ENCODE results near the gene TRAF3IP1. TPM values are rescaled to one million over a fixed set of nuclear protein-coding genes. Genes with fewer than 3 reads are reported as not detected.
A peak's percentile ranks its signal among the peaks of the same experiment; 100 is the strongest.

TRAF3IP1 gene
- total RNA-seq, 1 experiment from 2014 or later, result 18.6 TPM

- CTCF ChIA-PET, result no interaction called here
- Mint-ChIP-seq H3K4me3 (ENCODE audit: low read depth, unreplicated experiment) (no peak overlapping the region), H3K9me3 (ENCODE audit: low read depth, unreplicated experiment) (peaks cover 2% of the 10 kb centered on the region), H3K4me1 (ENCODE audit: low read depth, unreplicated experiment) (peaks cover 22% of the 10 kb centered on the region), H3K27ac (ENCODE audit: unreplicated experiment) (no peak overlapping the region), H3K27me3 (ENCODE audit: unreplicated experiment) (no peaks in the 10 kb centered on the region), H3K36me3 (ENCODE audit: insufficient read depth, unreplicated experiment) (peaks cover 10% of the 10 kb centered on the region)
- DNase-seq, result no peak
- no peak for TF ChIP-seq CTCF (IDR thresholded peaks at IDR 0.05; ENCODE audit: unreplicated experiment)
- intact Hi-C loops (cut with micrococcal nuclease; ENCODE audit: unreplicated experiment), result no loop called here
- no TSS peak for BruUV-seq (replicated peaks)
Observed at GRCh38 chr2:238415893-238416292, 95.6 kb downstream of the TRAF3IP1 start.

DNA sequence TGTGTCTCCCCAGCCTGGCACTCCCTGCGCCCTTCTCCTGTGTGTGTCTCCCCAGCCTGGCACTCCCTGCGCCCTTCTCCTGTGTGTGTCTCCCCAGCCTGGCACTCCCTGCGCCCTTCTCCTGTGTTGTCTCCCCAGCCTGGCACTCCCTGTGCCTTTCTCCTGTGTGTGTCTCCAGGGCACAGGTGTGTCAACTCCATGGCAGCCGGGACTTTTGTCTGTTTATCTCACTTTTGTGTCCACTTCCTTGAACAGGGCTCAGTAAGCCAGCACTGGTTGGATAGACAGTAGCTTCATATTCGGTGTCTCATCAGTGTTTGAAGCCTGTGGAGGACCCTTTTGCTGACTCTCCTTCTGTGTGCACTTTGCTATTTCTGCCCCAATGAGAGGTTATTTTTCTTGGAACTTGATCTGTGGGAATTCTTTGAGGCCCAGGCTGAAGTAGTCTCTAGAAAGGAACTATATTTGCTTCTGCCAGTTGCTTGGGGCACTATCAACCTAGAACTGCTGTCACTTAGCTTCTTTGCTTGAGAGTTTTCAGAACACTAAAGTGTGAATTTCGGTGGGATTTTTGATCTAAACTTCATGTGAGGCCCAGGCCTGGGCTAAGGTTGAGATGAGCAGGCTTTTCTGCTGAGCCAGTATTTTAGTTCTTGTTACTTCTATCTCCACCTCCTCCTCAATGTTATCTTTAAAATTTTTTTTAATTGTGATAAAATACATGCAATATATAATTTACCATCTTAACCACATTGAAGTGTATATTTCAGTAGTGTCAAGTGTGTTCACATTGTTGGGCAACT lies 98.1 kb downstream of the TRAF3IP1 start:
- CTCF ChIA-PET, result no interaction called here

GRCh38 chr2:238418999-238419546 lies 98.8 kb downstream of the TRAF3IP1 start:
- Mint-ChIP-seq H3K36me3 (ENCODE audit: insufficient read depth, unreplicated experiment) (peaks cover 10% of the 10 kb centered on the region), H3K4me1 (ENCODE audit: low read depth, unreplicated experiment) (peaks cover 37% of the 10 kb centered on the region), H3K9me3 (ENCODE audit: low read depth, unreplicated experiment) (peaks cover 2% of the 10 kb centered on the region), H3K4me3 (ENCODE audit: low read depth, unreplicated experiment) (no peak overlapping the region), H3K27me3 (ENCODE audit: unreplicated experiment) (no peaks in the 10 kb centered on the region), H3K27ac (ENCODE audit: unreplicated experiment) (no peak overlapping the region)
- BruUV-seq (replicated peaks), result no TSS peak
- no peak for TF ChIP-seq CTCF (IDR thresholded peaks at IDR 0.05; ENCODE audit: unreplicated experiment)
- no peak for DNase-seq
- intact Hi-C loops (cut with micrococcal nuclease; ENCODE audit: unreplicated experiment), result no loop called here
- CTCF ChIA-PET, result no interaction called here

More for the DNA sequence above, 98.1 kb downstream of the TRAF3IP1 start:
- H3K4me1 Mint-ChIP-seq (ENCODE audit: low read depth, unreplicated experiment), result peaks cover 37% of the 10 kb centered on the region
- intact Hi-C loops (cut with micrococcal nuclease; ENCODE audit: unreplicated experiment), result no loop called here
- DNase-seq, result no peak
- peaks cover 10% of the 10 kb centered on the region for H3K36me3 Mint-ChIP-seq (ENCODE audit: insufficient read depth, unreplicated experiment)
- peaks cover 2% of the 10 kb centered on the region for H3K9me3 Mint-ChIP-seq (ENCODE audit: low read depth, unreplicated experiment)
- H3K4me3 Mint-ChIP-seq (ENCODE audit: low read depth, unreplicated experiment), result peak overlapping the region; percentile 22
- no TSS peak for BruUV-seq (replicated peaks)
- H3K27ac Mint-ChIP-seq (ENCODE audit: unreplicated experiment), result peak overlapping the region; percentile 87
- no peak for TF ChIP-seq CTCF (IDR thresholded peaks at IDR 0.05; ENCODE audit: unreplicated experiment)
- H3K27me3 Mint-ChIP-seq (ENCODE audit: unreplicated experiment), result no peaks in the 10 kb centered on the region

GRCh38 chr2:238420442-238420841 lies 100.1 kb downstream of the TRAF3IP1 start:
- H3K4me1 Mint-ChIP-seq (ENCODE audit: low read depth, unreplicated experiment), result peaks cover 38% of the 10 kb centered on the region
- peaks cover 10% of the 10 kb centered on the region for H3K36me3 Mint-ChIP-seq (ENCODE audit: insufficient read depth, unreplicated experiment)
- H3K27me3 Mint-ChIP-seq (ENCODE audit: unreplicated experiment), result no peaks in the 10 kb centered on the region
- H3K4me3 Mint-ChIP-seq (ENCODE audit: low read depth, unreplicated experiment), result no peak overlapping the region
- intact Hi-C loops (cut with micrococcal nuclease; ENCODE audit: unreplicated experiment), result no loop called here
- CTCF ChIA-PET, result no interaction called here
- peaks cover 2% of the 10 kb centered on the region for H3K9me3 Mint-ChIP-seq (ENCODE audit: low read depth, unreplicated experiment)
- no TSS peak for BruUV-seq (replicated peaks)
- no peak for DNase-seq
- TF ChIP-seq CTCF (IDR thresholded peaks at IDR 0.05; ENCODE audit: unreplicated experiment), result no peak
- peak overlapping the region; percentile 43 for H3K27ac Mint-ChIP-seq (ENCODE audit: unreplicated experiment)

Data from Calu3 (cell line).